Measurements from ENCODE around the gene PARP4. TPM values are rescaled to one million over a fixed set of nuclear protein-coding genes. Genes with fewer than 3 reads are reported as not detected.

Gene PARP4
- total and polyA plus RNA-seq, 2 experiments from 2014 or later: 22.4 to 31.6 TPM

DNA sequence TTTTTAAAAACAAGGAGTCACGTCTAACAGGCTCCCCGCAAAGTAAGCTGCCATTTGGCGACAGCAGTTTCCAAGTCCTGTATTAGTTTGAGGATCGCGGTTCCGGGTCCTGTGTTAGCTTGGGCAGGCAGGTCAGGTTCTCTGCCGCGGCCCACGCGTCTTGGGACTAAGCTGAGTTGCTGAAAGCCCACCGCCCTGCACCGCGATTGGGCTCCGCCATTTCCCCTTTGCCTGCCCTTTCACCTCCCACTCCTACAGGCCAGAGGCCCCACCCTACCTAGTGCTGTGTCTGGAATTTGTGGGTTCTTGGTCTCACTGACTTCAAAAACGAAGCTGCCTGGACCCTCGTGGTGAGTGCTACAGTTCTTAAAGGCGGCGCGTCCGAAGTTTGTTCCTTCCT lies 6.8 kb downstream of the PARP4 start:
- no peak overlapping the region for H3K27ac ChIP-seq
- in situ Hi-C loops (cut with MboI): no loop called here
- H3K27me3 ChIP-seq (replicated peaks; ENCODE audit: insufficient read depth): no peaks in the 10 kb centered on the region
- H3K36me3 ChIP-seq (ENCODE audit: low read depth): no peaks in the 10 kb centered on the region
- whole genome bisulfite sequencing, 2 experiments (ENCODE audit: low coverage in 1 of 2, low lambda C conversion rate in 2 of 2, missing lambda C conversion rate in 2 of 2): 97 to 98% methylated on average over 19 to 20 of the region's 20 CpGs
- H4K20me1 ChIP-seq (ENCODE audit: insufficient read depth): no peaks in the 10 kb centered on the region
- H3K79me2 ChIP-seq (ENCODE audit: insufficient read depth): peaks cover 83% of the 10 kb centered on the region
- H3K4me2 ChIP-seq (ENCODE audit: unreplicated experiment): no peak overlapping the region
- H3K9me2 ChIP-seq (ENCODE audit: insufficient read depth): no peaks in the 10 kb centered on the region
- no peak for TF ChIP-seq EZH2 (IDR thresholded peaks at IDR 0.05; ENCODE audit: insufficient read depth, poor library complexity, severe bottlenecking)
- TF ChIP-seq EZH2phosphoT487 (IDR thresholded peaks at IDR 0.05; ENCODE audit: insufficient read depth, low read depth): no peak
- DNase-seq: no peak
- peaks cover 29% of the 10 kb centered on the region for H3F3A ChIP-seq (ENCODE audit: insufficient read depth)
- no peak overlapping the region for H3K9ac ChIP-seq
- no peak overlapping the region for H2AFZ ChIP-seq
- H3K9me3 ChIP-seq (ENCODE audit: low read depth): no peaks in the 10 kb centered on the region
- peaks cover 24% of the 10 kb centered on the region for H3K4me1 ChIP-seq (ENCODE audit: insufficient read depth)
- H3K4me3 ChIP-seq: no peak overlapping the region

DNA sequence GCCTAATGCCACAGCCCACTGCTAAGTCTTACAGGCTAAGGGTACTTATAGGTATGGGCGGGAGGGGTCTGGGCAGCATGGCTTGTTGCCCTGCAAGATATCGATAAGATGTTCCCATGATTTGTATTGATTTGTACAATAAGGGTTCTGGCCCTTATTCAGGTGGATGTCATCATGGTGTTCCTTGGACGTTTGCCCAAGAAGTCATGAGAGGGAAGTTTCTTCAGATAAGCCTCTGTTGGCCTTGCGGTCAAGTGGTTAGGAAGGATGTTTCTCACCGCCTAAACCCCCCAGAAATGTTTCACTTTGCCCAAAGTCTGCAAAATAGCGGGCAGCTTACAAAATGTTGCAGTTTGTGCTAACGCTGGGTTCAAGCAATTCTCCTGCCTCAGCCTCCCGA lies 7.3 kb downstream of the PARP4 start:
- Histone ChIP-seq H3K27me3 (replicated peaks; ENCODE audit: insufficient read depth) (no peaks in the 10 kb centered on the region), H3K9ac (no peak overlapping the region), H3K9me3 (ENCODE audit: low read depth) (no peaks in the 10 kb centered on the region), H3F3A (ENCODE audit: insufficient read depth) (peaks cover 29% of the 10 kb centered on the region), H3K4me1 (ENCODE audit: insufficient read depth) (peaks cover 25% of the 10 kb centered on the region), H3K79me2 (ENCODE audit: insufficient read depth) (peaks cover 78% of the 10 kb centered on the region), H3K9me2 (ENCODE audit: insufficient read depth) (no peaks in the 10 kb centered on the region), H3K4me2 (ENCODE audit: unreplicated experiment) (no peak overlapping the region), H2AFZ (no peak overlapping the region), H3K27ac (no peak overlapping the region), H3K36me3 (ENCODE audit: low read depth) (0 out of 2 replicates have a peak, but pooled peaks cover 3% of the 10 kb centered on the region), H4K20me1 (ENCODE audit: insufficient read depth) (no peaks in the 10 kb centered on the region), H3K4me3 (no peak overlapping the region)
- in situ Hi-C loops (cut with MboI): no loop called here
- 97 to 98% methylated on average over 8 of the region's 8 CpGs for WGBS, 2 experiments (ENCODE audit: low coverage in 1 of 2, low lambda C conversion rate in 2 of 2, missing lambda C conversion rate in 2 of 2)
- no peak for DNase-seq
- TF ChIP-seq EZH2 (IDR thresholded peaks at IDR 0.05; ENCODE audit: insufficient read depth, poor library complexity, severe bottlenecking): no peak
- TF ChIP-seq EZH2phosphoT487 (IDR thresholded peaks at IDR 0.05; ENCODE audit: insufficient read depth, low read depth): no peak

DNA sequence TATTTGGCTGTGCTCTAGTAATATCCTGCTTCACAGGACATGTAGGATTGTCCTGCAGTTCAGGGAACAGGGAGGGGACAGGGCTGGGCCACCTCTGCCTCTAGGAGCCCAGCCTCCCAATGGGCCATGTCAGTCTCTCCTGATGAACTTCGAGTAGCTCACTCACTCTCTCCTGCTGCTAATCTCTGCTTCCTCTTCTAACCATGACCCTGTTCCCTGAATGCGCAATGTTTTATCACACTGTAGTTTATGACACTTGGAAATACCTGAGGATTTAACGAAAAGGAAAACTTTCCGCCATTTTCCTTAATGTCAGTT lies 9.2 kb downstream of the PARP4 start:
- TF ChIP-seq EZH2 (IDR thresholded peaks at IDR 0.05; ENCODE audit: insufficient read depth, poor library complexity, severe bottlenecking): no peak
- no peak for TF ChIP-seq EZH2phosphoT487 (IDR thresholded peaks at IDR 0.05; ENCODE audit: insufficient read depth, low read depth)
- Histone ChIP-seq H3K79me2 (ENCODE audit: insufficient read depth) (peaks cover 59% of the 10 kb centered on the region), H2AFZ (no peak overlapping the region), H3K4me3 (no peak overlapping the region), H3K9me3 (ENCODE audit: low read depth) (no peaks in the 10 kb centered on the region), H4K20me1 (ENCODE audit: insufficient read depth) (no peaks in the 10 kb centered on the region), H3K4me1 (ENCODE audit: insufficient read depth) (peaks cover 25% of the 10 kb centered on the region), H3K27ac (peak overlapping the region; percentile 52), H3K36me3 (ENCODE audit: low read depth) (0 out of 2 replicates have a peak, but pooled peaks cover 11% of the 10 kb centered on the region), H3K9me2 (ENCODE audit: insufficient read depth) (no peaks in the 10 kb centered on the region), H3K4me2 (ENCODE audit: unreplicated experiment) (no peak overlapping the region), H3F3A (ENCODE audit: insufficient read depth) (peaks cover 29% of the 10 kb centered on the region), H3K9ac (no peak overlapping the region), H3K27me3 (replicated peaks; ENCODE audit: insufficient read depth) (no peaks in the 10 kb centered on the region)
- DNase-seq: no peak
- 95 to 99% methylated on average over 4 of the region's 4 CpGs for WGBS, 2 experiments (ENCODE audit: low coverage in 1 of 2, low lambda C conversion rate in 2 of 2, missing lambda C conversion rate in 2 of 2)
- in situ Hi-C loops (cut with MboI): no loop called here

DNA sequence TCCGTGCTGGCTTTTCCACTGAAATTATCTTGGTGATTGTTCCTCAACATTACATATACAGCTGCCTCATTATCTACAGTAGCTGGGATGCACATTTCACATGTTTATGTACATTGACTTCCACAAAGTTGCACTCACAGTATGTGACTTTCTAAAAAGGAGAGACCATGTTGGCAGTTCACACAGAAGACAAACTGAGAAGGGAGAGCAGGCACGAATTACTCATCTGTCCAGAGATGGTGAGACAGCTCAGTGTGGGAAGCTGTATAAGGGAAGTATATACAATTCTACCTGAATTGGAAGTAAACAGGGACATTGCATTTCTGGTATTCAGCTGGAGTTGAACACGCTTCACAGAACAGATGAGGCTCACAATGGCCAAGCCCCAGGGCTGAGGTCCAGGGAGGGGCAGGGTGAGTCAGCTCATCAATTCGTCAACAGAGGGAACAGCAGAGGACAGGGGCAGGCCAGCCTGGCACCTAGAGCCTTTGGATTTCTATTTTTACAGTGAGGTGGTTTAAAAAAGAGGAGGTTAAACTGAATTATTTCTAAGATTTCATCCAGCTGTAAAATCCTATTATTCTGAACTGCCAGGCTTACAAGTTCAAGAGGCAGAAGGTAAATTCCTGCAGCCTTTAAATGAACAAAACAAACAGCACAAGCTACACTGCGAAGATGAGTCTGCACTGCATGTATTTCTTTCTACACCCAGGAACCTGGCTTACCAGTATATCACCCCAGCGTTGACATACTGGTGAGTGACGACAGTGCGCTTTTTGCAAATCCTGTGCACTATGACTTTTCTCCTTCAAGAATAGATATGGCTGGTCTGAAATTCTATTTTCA lies 9.8 kb downstream of the PARP4 start:
- 50 to 53% methylated on average over 8 of the region's 8 CpGs for WGBS, 2 experiments (ENCODE audit: low coverage in 1 of 2, low lambda C conversion rate in 2 of 2, missing lambda C conversion rate in 2 of 2)
- peaks cover 53% of the 10 kb centered on the region for H3K79me2 ChIP-seq (ENCODE audit: insufficient read depth)

More for the DNA sequence above, 9.8 kb downstream of the PARP4 start:
- no peaks in the 10 kb centered on the region for H4K20me1 ChIP-seq (ENCODE audit: insufficient read depth)
- TF ChIP-seq EZH2 (IDR thresholded peaks at IDR 0.05; ENCODE audit: insufficient read depth, poor library complexity, severe bottlenecking) (no peak), EZH2phosphoT487 (IDR thresholded peaks at IDR 0.05; ENCODE audit: insufficient read depth, low read depth) (no peak)
- peak overlapping the region; percentile 52 for H3K27ac ChIP-seq
- H3K4me3 ChIP-seq: no peak overlapping the region
- H3K4me2 ChIP-seq (ENCODE audit: unreplicated experiment): no peak overlapping the region
- peaks cover 29% of the 10 kb centered on the region for H3F3A ChIP-seq (ENCODE audit: insufficient read depth)
- H3K9me3 ChIP-seq (ENCODE audit: low read depth): no peaks in the 10 kb centered on the region
- DNase-seq: peak; percentile 83
- peak overlapping the region; percentile 13; the same call in 1 of the 2 replicates for H3K9ac ChIP-seq
- no peak overlapping the region for H2AFZ ChIP-seq
- peaks cover 25% of the 10 kb centered on the region for H3K4me1 ChIP-seq (ENCODE audit: insufficient read depth)
- no peaks in the 10 kb centered on the region for H3K9me2 ChIP-seq (ENCODE audit: insufficient read depth)
- in situ Hi-C loops (cut with MboI): no loop called here
- H3K36me3 ChIP-seq (ENCODE audit: low read depth): peaks cover 12% of the 10 kb centered on the region; the same call in 1 of the 2 replicates
- no peaks in the 10 kb centered on the region for H3K27me3 ChIP-seq (replicated peaks; ENCODE audit: insufficient read depth)
